HL-60 (cell line): Measurements from ENCODE around the gene SH2D3C.
"Not testable (repeated sequence)": the region's sequence is repeated elsewhere in the genome, so short reads cannot be mapped to it uniquely, and the experiment has no call there.

ENCODE experiments used
- GABPA ChIP-seq: IDR thresholded peaks from 2 replicates; pipeline ENCODE4 v1.6.1; 2012; ENCODE audit warnings: low read depth
- POLR2AphosphoS5 ChIP-seq: IDR thresholded peaks from 2 replicates; pipeline ENCODE4 v1.6.1; 2012; ENCODE audit warnings: low read depth
- SPI1 ChIP-seq: IDR thresholded peaks from 2 replicates; pipeline ENCODE4 v1.6.1; 2012; ENCODE audit warnings: low read depth, mild to moderate bottlenecking, borderline replicate concordance
- TF ChIP-seq, protein P1 (sequence below): IDR thresholded peaks from one replicate; pipeline ENCODE4 v1.5.1; 2011; ENCODE audit warnings: low read length, control low read depth, inconsistent platforms; ENCODE audit not compliant: insufficient read depth
- TF ChIP-seq, protein P2 (sequence below): IDR thresholded peaks from 2 replicates; pipeline ENCODE4 v1.6.1; 2012; ENCODE audit warnings: low read depth; ENCODE audit not compliant: insufficient replicate concordance

DNA sequence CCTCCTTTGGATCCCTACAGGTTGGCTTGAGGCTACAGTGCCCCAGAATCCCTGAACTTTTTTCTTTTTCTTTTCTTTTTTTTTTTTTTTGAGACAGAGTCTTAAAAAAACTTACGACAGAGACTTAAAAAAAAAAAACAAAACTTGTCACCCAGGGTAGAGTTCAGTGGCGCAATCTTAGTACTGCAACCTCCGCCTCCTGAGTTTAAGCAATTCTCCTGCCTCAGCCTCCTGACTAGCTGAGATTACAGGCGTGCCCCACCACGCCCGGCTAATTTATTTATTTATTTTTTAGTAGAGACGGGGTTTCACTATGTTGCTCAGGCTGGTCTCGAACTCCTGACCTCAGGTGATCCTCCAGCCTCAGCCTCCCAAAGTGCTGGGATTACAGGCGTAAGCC is 2.4 kb upstream of the SH2D3C start:
- TF ChIP-seq, protein P1, sequence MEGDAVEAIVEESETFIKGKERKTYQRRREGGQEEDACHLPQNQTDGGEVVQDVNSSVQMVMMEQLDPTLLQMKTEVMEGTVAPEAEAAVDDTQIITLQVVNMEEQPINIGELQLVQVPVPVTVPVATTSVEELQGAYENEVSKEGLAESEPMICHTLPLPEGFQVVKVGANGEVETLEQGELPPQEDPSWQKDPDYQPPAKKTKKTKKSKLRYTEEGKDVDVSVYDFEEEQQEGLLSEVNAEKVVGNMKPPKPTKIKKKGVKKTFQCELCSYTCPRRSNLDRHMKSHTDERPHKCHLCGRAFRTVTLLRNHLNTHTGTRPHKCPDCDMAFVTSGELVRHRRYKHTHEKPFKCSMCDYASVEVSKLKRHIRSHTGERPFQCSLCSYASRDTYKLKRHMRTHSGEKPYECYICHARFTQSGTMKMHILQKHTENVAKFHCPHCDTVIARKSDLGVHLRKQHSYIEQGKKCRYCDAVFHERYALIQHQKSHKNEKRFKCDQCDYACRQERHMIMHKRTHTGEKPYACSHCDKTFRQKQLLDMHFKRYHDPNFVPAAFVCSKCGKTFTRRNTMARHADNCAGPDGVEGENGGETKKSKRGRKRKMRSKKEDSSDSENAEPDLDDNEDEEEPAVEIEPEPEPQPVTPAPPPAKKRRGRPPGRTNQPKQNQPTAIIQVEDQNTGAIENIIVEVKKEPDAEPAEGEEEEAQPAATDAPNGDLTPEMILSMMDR: not testable (repeated sequence)
- not testable (repeated sequence) for TF ChIP-seq POLR2AphosphoS5, GABPA, SPI1
- TF ChIP-seq, protein P2, sequence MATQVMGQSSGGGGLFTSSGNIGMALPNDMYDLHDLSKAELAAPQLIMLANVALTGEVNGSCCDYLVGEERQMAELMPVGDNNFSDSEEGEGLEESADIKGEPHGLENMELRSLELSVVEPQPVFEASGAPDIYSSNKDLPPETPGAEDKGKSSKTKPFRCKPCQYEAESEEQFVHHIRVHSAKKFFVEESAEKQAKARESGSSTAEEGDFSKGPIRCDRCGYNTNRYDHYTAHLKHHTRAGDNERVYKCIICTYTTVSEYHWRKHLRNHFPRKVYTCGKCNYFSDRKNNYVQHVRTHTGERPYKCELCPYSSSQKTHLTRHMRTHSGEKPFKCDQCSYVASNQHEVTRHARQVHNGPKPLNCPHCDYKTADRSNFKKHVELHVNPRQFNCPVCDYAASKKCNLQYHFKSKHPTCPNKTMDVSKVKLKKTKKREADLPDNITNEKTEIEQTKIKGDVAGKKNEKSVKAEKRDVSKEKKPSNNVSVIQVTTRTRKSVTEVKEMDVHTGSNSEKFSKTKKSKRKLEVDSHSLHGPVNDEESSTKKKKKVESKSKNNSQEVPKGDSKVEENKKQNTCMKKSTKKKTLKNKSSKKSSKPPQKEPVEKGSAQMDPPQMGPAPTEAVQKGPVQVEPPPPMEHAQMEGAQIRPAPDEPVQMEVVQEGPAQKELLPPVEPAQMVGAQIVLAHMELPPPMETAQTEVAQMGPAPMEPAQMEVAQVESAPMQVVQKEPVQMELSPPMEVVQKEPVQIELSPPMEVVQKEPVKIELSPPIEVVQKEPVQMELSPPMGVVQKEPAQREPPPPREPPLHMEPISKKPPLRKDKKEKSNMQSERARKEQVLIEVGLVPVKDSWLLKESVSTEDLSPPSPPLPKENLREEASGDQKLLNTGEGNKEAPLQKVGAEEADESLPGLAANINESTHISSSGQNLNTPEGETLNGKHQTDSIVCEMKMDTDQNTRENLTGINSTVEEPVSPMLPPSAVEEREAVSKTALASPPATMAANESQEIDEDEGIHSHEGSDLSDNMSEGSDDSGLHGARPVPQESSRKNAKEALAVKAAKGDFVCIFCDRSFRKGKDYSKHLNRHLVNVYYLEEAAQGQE: not testable (repeated sequence)
